GM21423 (cell line): ENCODE measurements around the gene ENTPD2.

Experiments used
- ATAC-seq: cut with Tn5 transposase; IDR thresholded peaks from one replicate; pipeline ENCODE4 v1.9.1; 2021; ENCODE audit warnings: mild to moderate bottlenecking, moderate library complexity; ENCODE audit not compliant: unreplicated experiment

The ENTPD2 gene

DNA sequence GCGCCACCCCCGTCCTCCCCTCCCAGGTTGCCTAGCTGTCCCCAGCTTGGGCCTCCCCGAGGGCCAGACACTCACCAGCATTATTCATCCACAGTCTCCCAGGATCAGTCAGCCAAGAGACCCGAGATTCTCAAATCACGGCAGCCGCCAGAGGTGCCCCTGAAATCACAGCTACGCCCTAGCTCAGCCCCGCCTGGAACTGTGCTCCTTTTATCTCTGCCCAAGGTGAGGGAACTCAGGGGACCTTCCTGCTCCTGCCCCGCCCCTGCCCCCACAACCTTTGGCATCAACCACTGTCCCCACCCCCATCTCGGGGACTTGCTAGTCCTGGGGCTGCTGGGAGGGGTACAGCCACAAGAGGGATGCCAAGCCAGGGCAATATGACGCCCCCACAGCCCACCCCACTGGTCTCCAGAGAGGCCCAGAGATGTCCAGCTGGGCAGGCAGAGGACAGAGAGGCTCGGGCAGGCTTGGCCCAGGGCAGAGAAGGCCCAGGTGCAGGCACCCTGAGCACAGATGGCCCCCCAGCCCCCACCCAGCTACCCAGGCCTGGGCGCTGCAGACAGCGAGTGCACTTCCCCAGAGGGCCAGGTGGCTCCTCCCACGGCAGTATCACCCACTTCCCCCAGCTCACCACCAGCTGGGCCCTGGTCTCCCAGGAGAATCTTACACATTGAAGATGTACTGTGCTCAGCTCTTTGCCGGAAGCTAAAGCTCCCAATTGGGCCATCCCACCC, 21.8 kb downstream of the ENTPD2 start, which contains the start of gene FUT7:
Gene FUT7 (minus strand): TSS at position 185 of the 737 bp plus-strand sequence. CDS start 97 bp downstream, at position 88.
- no peak for ATAC-seq

DNA sequence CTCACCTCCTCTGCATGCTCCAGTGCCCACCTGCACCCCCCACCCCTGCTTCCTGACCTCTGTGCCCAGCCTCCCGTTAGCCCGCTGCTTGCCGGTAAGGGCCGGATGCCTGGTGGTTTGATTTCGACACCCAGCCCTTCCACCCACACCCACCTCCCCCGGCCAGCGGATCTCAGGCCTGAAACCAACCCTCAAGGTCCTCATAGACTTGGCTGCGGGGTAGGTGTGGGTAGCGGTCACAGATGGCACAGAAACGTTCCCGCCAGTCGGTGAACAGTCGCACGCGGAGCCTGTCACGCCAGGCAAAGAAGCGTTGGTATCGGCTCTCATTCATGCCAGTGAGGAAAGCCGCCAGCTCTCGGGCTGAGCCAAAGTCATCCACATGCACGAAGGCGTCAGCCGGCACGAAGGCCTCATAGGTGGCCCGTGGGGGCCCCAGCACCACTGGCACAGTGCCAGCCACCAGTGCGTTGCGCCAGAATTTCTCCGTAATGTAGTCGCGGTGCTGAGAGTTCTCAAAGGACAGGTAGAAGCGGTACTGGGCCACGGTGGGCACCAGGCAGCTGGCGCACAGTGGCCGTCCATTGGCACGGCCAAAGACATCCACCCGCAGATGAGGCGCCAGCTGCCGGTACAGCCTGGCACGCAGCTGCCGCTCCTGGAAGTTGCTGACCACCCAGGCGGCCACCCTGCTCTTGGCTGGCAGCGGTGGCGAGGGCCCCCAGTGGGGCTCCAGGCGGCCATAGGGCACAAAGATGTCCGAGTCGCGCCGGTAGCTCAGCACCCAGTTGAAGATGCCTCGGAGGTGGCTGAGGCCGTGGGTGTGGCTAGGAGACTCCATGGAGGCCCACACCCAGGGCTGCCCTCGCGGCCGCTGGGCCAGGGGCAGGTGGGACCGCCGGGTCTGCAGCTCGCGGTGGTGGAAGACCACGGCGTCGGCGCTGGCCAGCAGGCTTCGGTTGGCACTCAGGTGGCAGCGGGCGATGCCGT, 23.0 kb downstream of the ENTPD2 start:
- ATAC-seq = no peak

DNA sequence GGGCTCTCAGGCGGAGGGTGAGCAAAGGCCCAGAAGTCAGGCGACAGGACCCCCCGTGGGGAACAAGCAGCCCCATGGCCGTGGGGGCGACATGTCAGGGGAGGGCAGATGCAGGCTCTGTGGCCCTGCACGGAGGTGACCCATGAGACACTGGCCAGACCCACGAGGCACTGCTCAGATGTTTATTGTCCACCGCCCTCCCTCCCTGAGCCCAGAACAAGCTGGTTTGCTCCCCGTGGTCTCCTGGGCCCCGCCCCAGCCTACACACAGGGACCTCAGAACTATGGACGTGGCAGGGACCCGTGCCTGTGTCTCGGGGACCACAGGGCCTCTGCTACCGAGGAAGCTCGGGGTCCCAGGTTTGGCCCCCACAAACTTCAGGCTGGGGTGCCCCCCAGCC, 23.9 kb downstream of the ENTPD2 start:
- ATAC-seq = no peak

DNA sequence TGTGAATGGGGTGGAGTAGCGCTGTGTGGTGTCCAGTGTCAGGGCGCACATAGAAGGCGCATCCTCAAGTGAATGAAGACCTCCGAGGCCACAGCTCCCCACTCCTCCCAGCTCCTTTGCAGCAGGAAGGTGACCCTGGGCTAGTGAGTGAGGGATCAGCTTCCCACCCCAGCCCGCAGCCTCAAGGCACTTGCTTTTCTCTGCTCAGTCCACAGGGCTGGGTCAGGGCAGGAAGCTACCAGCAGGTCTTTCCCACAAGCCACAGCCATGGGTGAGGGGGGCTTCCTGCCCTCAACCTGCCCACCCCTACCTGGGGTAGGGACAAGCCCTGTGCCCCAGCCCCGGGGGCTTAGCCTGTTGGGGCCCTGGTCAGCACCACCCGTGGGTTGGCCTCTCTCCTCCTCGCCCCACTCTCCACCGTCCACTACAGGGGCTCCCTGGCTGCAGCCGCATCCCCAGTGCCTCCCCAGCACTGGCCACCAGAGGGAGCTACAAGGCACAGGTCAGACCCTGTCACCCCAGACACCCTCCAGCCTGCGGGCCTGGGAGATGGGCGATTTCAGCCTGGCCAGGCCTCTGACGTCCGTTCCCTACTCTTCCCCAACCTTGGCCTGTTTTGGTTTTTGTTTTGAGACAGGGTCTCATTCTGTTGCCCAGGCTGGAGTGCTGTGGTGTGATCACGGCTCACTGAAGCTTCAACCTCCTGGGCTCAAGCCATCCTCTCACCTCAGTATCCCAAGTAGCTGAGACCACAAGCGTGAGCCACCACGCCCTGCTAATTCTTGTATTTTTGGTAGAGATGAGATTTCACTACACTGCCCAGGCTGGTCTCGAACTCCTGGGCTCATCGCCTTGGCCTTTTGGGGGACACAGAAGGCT, 24.6 kb downstream of the ENTPD2 start:
- ATAC-seq = no peak

DNA sequence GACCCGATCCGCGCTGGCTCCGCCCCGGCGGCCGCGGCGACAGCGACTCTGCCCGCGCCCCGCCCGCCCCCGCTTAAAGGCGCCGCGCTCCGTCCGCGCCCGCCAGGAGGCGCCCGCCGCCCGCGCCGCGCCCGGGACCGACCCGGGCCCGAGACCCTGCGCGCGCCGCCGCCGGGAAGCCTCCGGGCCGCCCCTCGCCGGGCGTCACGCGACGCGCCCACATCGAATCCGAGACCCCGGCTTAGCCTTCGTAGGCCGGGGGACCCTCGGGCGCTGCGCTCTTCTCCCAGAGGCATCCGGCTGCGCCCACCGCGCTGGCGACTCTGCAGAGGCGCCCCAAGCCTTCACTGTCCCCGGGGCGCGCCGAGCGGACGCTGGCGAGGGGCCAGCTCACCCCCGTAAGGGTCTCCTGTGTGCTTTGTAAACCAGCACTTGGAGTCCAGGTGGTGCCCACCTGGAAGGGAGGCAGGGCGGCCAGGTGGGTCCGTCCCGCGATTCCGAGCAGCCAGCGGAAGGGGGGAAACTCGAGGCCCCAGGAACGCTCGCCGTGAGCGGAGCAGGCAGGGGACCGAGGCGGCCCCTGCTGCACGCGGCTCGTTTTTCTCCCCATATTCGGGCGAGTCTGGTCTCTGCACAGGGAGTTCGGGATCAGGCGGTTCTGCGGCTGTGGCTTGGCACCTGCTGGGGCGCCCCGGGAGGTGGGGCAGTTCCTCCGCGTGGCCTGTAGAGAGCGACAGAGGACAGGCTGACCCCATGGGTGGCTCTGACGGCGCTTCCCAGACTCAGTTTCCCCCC, 25.4 kb downstream of the ENTPD2 start:
- ATAC-seq = no peak

DNA sequence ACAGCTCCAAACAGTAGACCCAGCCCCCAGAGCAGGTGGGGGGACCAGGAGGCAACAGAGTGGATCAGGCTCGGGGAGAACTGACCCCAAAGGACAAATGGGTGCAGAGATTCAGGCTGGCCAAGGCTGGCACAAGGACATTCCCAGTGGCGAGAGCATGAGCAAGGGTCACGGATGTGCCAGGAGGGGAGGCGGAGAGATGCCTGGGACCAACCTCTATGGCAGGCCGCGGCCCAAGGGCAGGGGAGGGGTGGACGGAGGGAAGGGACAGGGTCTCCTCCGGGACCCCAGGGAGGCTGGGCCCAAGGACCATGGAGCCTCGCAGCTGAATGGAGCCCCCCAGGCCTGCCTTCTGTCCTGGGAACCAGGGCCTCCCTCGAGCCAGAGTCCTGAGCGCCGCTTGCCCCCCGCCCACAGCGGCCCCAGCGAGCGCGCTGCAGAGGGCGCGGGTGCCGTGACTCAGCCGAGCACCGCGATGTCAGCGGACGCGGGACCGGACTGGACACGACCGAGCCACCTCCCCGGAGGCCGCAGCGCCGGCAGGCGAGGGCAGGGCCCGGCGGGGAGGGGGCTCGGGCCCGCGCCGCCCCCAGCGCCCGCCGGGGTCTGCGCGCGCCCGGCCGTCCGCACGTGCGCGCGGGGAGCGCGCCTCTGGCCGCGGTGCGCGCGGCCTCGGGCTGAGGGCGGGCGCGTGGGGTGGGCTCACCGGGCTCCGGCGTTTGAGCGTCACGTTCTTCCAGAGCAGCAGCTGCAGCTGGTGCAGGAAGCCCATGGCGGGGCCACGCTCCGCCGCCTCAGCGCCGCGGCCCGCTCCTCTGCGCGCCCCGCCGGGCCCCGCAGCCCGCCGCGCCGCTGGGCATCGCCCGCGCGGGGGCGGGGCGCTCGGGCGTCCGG, 26.2 kb downstream of the ENTPD2 start, which contains the start of gene ABCA2:
Gene ABCA2 (minus strand): TSS at position 869 of the 894 bp plus-strand sequence. CDS start 97 bp downstream, at position 772.
- no peak for ATAC-seq

DNA sequence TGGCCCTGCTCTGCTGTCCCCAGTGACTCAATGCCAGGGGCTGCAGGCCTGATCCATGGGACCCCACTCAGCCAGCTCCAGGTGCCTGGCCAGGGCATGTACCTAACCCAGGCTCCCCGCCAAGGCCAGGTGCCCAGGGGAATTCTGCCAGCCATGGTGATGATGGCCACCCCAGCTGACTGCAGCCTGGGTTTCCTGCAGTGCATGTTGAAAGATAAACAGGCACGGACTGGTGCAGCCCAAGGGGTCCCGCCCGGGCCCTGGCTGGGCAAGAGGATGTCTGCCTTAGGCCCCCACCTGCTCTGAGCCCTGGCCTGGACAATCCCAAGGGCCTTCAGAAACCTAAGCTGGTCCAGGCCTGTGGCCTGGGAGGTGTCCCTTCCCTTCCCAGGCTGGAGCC, 27.0 kb downstream of the ENTPD2 start:
- ATAC-seq = no peak

DNA sequence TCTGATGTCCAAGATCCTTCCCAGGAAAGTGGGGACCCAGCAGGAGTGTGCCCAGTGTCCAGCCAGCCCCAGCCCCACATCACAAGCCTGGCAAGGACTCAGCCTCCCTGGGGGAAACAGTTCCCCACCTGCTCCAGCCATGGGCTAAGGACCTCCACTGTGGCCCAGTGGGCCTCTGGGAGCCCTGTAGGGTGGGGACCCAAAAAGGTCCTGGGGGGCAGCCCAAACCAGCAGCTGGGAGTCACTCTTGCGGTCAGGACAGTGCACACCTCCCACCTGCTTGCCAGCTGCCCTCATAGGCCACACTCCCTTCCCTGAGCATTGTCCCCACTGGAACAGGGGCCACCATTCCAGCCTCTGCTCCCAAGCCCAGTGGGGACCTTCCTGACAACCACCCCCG, 27.5 kb downstream of the ENTPD2 start:
- ATAC-seq = no peak

DNA sequence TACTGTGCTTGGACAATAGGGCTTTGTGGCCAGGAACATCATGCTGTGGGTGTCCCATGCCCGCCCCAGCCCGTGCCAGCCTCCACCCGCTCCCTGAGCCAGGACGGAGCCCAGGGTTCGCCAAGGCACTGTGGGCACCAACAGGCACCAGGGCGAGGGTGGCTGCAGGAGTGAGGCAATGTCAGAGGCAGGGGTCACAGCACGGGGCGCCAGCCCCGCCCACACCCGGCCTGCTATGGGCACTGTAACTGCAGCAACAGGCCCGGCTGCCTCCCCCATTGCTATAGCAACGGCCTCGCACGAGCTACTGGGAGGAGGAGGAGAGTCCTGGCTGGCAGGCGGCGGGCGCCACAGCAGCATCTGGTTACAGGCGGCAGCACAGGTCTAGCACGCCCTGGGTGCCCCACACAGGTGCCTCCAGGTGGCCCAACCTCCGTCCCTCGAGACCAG, 28.3 kb downstream of the ENTPD2 start:
- ATAC-seq = no peak

DNA sequence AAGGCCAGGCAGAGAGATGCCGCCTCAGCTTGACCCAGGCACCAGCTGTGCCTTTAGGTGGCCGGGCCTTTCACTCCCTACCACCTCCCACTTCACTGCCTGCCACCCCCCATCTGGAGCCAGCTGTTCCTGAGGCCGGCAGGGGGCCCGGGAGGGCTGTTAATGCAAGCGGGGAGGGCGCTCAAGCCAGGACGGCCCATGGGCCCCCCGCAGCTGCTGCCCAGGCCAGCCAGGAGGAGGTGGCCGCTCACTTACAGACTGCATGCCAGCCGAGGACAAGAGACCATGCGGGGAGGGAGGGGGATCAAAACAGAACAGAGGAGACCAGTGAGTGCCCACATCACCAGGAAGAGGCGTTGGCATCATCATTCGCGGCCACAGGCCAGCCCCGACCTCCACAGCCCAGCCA, 30.3 kb downstream of the ENTPD2 start:
- ATAC-seq = no peak

DNA sequence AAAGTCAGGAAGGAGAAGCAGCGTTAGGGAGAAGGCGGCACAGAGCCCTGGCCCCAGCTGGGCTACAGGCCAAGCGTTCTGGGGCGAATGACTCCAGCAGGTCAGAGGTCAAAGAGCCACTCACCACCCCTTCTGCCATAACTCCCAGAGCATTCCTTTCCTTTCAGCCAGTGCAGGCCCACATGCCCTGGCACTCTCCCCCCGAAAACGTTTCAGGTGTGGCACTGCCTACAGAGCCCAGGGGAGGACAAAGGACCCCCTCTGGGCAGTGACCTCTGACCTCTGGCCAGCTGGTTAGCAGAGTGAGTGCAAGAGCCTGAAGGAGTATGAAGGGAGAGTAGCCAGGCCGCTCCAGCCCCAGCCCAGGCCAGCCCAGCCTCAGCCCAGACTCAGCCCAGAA, 30.7 kb downstream of the ENTPD2 start:
- ATAC-seq = no peak

DNA sequence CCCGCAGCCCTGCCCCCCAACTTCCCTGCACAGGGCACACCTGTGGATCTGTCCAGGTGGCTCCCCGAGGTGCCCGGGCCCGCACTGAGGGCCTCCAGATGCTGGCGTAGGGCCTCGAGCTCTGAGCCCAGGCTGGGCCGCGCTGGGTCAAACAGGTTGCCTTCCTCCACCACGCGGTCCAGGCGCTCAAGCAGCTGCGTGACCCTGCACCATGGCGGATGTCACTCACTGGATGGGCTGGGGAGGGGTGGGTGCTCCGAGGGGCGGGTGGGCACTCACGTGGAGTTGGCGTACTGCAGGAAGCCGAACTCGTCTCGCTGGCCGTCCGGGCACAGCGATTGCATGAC, 31.2 kb downstream of the ENTPD2 start:
- ATAC-seq = no peak

DNA sequence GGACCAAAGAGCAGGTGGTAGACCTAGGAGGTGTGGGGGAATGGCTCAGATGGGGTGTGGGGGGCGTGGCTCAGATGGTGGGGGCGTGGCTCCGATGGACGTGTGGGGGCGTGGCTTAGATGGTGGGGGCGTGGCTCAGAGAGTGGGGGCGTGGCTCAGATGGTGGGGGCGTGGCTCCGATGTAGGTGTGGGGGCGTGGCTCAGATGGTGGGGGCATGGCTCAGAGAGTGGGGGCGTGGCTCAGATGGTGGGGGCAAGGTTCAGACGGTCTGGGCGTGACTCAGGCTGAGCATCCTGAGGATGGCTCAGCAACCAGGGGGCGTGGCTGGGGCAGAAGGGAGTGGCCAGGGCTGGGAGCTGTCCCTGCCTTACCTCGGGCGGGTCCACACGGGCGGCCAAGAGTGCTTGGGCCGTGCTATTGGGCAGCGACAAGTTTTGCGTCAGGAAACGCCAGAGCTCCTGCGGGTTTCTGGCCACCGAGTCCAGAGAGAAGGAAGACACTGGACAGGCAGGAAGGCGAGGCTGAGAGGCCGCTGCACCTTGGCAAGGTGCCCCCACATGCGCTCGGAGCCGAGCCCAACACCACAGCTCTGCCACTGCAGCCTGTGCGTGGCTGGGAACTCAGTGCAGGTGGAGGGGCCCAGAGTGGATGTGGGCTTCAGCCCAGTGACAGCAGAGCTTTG, 31.7 kb downstream of the ENTPD2 start:
- no peak for ATAC-seq

DNA sequence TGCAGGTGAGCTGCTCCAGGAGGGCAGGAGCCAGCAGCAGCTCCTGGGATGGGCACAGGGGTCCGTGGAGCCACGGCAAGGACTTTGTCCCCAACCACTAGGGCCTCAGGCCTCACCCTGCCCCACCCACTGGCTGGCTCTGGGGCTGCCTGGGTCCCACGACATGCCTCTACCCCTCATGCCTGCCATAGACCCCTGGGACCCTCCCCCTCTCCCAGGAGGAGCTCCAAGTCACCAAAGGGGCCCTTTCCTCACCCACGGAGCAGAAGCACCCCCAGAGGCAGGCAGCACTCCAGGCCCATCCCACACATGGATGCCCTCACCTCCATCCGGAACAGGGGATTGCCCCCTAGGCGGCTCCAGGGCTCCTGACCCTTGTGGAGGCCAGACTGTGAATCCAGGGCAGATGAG, 32.3 kb downstream of the ENTPD2 start:
- ATAC-seq = no peak

DNA sequence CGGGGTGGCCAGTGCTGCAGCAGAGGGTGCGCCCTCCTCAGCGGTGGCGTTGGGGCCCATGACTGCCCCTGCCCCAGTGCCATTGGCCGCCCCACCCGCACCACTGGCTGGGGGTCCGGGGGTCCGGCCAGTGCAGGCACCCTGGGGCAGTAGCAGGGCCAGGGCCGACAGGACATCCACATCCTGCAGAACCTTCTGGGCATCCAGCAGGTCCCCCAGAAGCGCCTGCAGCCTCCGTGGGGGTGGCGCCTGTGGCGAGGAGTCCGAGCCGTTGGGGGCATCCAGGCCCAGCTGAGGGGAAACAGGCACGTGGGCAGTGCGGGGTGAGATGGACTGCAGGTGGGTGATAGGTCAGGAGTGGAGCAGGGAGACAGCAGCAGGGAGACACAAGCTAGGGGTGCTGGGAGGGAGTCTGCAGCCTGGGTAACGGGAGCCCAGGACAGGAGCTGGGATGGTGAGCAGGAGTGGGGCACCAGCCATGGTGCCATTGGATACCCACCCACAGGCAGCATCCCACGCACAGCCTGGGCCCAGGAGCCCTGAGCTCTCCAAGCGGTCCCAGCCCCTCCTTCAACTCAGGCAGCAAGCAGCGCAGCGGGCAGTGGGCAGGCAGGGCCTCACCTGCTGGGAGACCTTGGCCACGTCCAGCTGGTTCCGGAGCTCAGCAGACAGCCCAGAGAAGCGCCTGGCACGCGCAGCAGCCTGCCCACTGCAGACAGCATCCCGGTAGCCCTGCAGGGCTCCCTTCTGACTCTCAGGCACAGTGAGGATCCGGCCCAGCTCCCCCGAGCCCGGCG, 32.9 kb downstream of the ENTPD2 start:
- ATAC-seq = no peak

DNA sequence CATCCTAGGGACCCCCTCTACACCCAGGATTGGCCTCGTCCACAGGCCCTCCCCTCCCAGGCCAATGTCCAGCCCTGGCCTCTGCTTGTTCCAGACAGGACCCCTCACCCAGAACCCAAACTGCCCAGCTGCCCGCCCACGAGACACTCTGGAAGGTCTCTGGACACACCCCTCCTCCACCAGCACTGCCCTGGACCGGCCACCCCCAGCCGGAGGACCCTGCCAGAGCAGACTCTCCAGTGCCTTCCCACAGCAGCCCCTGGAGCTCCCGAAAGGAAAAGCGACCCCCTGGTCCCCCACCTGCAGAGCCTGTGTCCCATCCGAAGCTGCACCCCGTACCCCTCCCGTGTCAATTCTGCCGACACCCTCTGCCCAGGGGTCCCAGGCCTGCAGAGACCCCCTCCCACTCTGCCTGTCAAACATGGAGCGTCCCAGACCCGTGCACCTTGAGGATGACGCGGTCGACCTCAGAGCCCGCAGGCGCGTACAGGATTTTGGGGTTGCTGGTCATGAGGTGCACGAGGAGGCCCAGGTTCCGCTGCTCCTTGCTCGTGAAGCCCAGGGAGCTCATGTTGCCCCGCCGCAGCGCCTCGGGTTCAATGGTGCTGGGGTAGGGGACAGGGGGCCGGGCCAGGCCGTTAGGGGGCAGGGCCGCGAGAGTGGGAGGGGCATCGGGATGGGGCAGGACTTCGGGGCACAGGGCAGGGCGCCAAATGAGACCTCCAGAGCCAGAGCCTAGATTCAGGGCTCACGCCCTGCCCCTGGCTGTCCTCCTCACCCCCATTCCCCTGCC, 33.8 kb downstream of the ENTPD2 start:
- ATAC-seq = no peak
